Vagina (tissue), 2 donors: ENCODE measurements around the gene PSMB9. TPM values are rescaled to one million over a fixed set of nuclear protein-coding genes. Genes with fewer than 3 reads are reported as not detected.

Source experiments
- DNase-seq, 2 donors: peaks; one replicate each; pipeline ENCODE4 v3.0.0-alpha.2; 2017; ENCODE audit errors: extremely low spot score in 2 of 2
- H3K27ac ChIP-seq: fragments of 200-600 bp; sonication (generic); one replicate; pipeline ENCODE4 v1.5.1; 2019
- H3K27me3 ChIP-seq: fragments of 200-600 bp; sonication (generic); one replicate; pipeline ENCODE4 v1.5.1; 2019
- H3K36me3 ChIP-seq, 2 donors: fragments of 200-600 bp; sonication (generic); one replicate each; pipeline ENCODE4 v1.5.1; 2017 to 2019
- H3K4me1 ChIP-seq: fragments of 200-600 bp; sonication (generic); one replicate; pipeline ENCODE4 v1.5.1; 2019
- H3K4me3 ChIP-seq, 2 donors: fragments of 200-600 bp; sonication (generic); 1 replicate in 1 of 2; 2 replicates in 1 of 2; pipeline ENCODE4 v1.5.1; 2016 to 2019
- H3K9me3 ChIP-seq: fragments of 200-600 bp; sonication (generic); one replicate; pipeline ENCODE4 v1.5.1; 2019
- POLR2A ChIP-seq, 2 donors: fragments of 450-650 bp; IDR thresholded peaks; one replicate each; pipeline ENCODE4 v1.6.1; 2017; ENCODE audit warnings: antibody characterized with exemption in 2 of 2, mild to moderate bottlenecking in 2 of 2, moderate library complexity in 2 of 2
- POLR2AphosphoS5 ChIP-seq, 2 donors: sonication (generic); formaldehyde crosslinking; IDR thresholded peaks; one replicate each; pipeline ENCODE4 v1.9.0; 2017; ENCODE audit warnings: antibody characterized with exemption in 2 of 2, mild to moderate bottlenecking in 2 of 2, low read depth in 1 of 2; ENCODE audit not compliant: insufficient read depth in 1 of 2
- intact Hi-C: fragments of 100-400 bp; cut with DNase I; formaldehyde crosslinking; loops from one replicate; pipeline ENCODE4 v1.15.1; 2023
- total RNA-seq: library from RNA; depleted of rRNA; stranded (reverse); fragments of >200 nt; gene quantifications from one replicate; pipeline ENCODE4 v1.2.3, GENCODE V29; 2016
- TF ChIP-seq, protein P1 (sequence below), 3 experiments: fragments of 450-650 bp in 2 of 3; fragments of 200-600 bp in 1 of 3; sonication (generic) in 1 of 3; IDR thresholded peaks; one replicate each; pipeline ENCODE4 v1.5.1; 2017 to 2019; ENCODE audit warnings: antibody characterized with exemption in 3 of 3, mild to moderate bottlenecking in 2 of 3, moderate library complexity in 2 of 3

Gene PSMB9
- total RNA-seq, 1 donor from 2014 or later, result 19.6 TPM

- H3K36me3 ChIP-seq, result peaks cover 0 to 43% of the 10 kb centered on the region in 2 donors
- peaks cover 34% of the 10 kb centered on the region for H3K4me1 ChIP-seq
- intact Hi-C loops, result no loop called here
These were observed 7.0 kb upstream of the PSMB9 start for GRCh38 chr6:32847004-32847403.

DNA sequence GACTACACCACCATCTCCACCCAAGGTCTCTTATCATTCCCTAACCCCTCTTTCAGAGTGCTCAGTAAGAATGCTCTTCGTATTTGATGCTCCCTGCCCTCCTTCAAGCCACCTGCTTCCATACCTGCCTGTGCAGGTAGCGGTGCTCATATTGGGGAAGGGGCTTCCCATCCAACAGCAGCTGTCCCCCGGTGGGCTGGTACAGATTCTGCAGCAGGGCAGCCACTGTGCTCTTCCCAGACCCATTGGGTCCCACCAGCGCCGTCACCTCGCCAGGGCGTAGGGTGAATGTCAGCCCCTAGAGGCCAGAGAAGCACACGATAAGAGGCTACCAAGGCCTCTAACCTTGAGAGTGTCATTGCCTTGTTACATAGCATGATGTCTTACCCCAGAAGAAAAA lies 6.2 kb upstream of the PSMB9 start:
- Histone ChIP-seq H3K9me3 (no peaks in the 10 kb centered on the region), H3K27me3 (no peaks in the 10 kb centered on the region), H3K27ac (no peak overlapping the region), H3K4me3 (no peak overlapping the region), H3K4me1 (peaks cover 34% of the 10 kb centered on the region), H3K36me3 (peaks cover 0 to 43% of the 10 kb centered on the region in 2 donors)
- intact Hi-C loops, result no loop called here
- TF ChIP-seq POLR2AphosphoS5 (IDR thresholded peaks at IDR 0.05; ENCODE audit: insufficient read depth in 1 of 2, low read depth in 1 of 2), result no peak
- TF ChIP-seq POLR2A (IDR thresholded peaks at IDR 0.05), result no peak
- TF ChIP-seq, protein P1, sequence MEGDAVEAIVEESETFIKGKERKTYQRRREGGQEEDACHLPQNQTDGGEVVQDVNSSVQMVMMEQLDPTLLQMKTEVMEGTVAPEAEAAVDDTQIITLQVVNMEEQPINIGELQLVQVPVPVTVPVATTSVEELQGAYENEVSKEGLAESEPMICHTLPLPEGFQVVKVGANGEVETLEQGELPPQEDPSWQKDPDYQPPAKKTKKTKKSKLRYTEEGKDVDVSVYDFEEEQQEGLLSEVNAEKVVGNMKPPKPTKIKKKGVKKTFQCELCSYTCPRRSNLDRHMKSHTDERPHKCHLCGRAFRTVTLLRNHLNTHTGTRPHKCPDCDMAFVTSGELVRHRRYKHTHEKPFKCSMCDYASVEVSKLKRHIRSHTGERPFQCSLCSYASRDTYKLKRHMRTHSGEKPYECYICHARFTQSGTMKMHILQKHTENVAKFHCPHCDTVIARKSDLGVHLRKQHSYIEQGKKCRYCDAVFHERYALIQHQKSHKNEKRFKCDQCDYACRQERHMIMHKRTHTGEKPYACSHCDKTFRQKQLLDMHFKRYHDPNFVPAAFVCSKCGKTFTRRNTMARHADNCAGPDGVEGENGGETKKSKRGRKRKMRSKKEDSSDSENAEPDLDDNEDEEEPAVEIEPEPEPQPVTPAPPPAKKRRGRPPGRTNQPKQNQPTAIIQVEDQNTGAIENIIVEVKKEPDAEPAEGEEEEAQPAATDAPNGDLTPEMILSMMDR (IDR thresholded peaks at IDR 0.05), result no peak
- peak in 1 of 2 donors; percentile 37 for DNase-seq

More at GRCh38 chr6:32847004-32847403, 7.0 kb upstream of the PSMB9 start:
- Histone ChIP-seq H3K27me3 (no peaks in the 10 kb centered on the region), H3K9me3 (no peaks in the 10 kb centered on the region), H3K4me3 (no peak overlapping the region), H3K27ac (no peak overlapping the region)
- TF ChIP-seq, protein P1 (IDR thresholded peaks at IDR 0.05), result no peak
- TF ChIP-seq POLR2AphosphoS5 (IDR thresholded peaks at IDR 0.05; ENCODE audit: insufficient read depth in 1 of 2, low read depth in 1 of 2) (no peak), POLR2A (IDR thresholded peaks at IDR 0.05) (no peak)
- DNase-seq, result peak in 1 of 2 donors; percentile 71

GRCh38 chr6:32849126-32849525 lies 4.9 kb upstream of the PSMB9 start:
- Histone ChIP-seq H3K36me3 (peaks cover 0 to 43% of the 10 kb centered on the region in 2 donors), H3K9me3 (no peaks in the 10 kb centered on the region), H3K27me3 (no peaks in the 10 kb centered on the region), H3K27ac (no peak overlapping the region), H3K4me3 (no peak overlapping the region), H3K4me1 (peaks cover 29% of the 10 kb centered on the region)
- intact Hi-C loops, result no loop called here
- no peak for DNase-seq
- TF ChIP-seq, protein P1 (IDR thresholded peaks at IDR 0.05), result no peak
- TF ChIP-seq POLR2AphosphoS5 (IDR thresholded peaks at IDR 0.05; ENCODE audit: insufficient read depth in 1 of 2, low read depth in 1 of 2), result no peak
- no peak for TF ChIP-seq POLR2A (IDR thresholded peaks at IDR 0.05)

DNA sequence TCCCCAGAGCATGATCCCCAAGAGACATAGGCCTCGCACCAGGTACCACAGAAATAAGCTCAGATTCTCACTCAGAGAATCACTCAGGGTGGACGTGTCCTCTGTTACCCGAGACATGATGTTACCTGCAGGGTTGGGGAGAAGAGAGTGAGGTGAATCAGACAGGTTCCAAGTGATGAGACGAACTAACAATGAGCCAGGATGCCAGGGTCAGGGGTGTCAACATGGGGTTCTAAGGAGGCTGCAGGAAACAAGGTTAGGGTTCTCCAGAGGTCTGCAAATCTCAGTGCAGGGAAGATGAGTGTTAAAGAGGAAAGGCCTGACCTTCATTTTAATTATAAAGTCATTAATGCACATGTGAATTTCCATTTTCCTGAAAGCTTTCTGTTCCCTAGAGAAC lies 3.0 kb upstream of the PSMB9 start:
- H3K4me3 ChIP-seq, result no peak overlapping the region
- H3K27ac ChIP-seq, result peak overlapping the region; percentile 2
- TF ChIP-seq POLR2A (IDR thresholded peaks at IDR 0.05) (no peak), POLR2AphosphoS5 (IDR thresholded peaks at IDR 0.05; ENCODE audit: insufficient read depth in 1 of 2, low read depth in 1 of 2) (no peak)
- TF ChIP-seq, protein P1 (IDR thresholded peaks at IDR 0.05), result no peak
- no peak for DNase-seq
- H3K27me3 ChIP-seq, result no peaks in the 10 kb centered on the region
- H3K4me1 ChIP-seq, result peaks cover 33% of the 10 kb centered on the region
- H3K36me3 ChIP-seq, result peaks cover 0 to 43% of the 10 kb centered on the region in 2 donors
- no peaks in the 10 kb centered on the region for H3K9me3 ChIP-seq
- intact Hi-C loops, result no loop called here

DNA sequence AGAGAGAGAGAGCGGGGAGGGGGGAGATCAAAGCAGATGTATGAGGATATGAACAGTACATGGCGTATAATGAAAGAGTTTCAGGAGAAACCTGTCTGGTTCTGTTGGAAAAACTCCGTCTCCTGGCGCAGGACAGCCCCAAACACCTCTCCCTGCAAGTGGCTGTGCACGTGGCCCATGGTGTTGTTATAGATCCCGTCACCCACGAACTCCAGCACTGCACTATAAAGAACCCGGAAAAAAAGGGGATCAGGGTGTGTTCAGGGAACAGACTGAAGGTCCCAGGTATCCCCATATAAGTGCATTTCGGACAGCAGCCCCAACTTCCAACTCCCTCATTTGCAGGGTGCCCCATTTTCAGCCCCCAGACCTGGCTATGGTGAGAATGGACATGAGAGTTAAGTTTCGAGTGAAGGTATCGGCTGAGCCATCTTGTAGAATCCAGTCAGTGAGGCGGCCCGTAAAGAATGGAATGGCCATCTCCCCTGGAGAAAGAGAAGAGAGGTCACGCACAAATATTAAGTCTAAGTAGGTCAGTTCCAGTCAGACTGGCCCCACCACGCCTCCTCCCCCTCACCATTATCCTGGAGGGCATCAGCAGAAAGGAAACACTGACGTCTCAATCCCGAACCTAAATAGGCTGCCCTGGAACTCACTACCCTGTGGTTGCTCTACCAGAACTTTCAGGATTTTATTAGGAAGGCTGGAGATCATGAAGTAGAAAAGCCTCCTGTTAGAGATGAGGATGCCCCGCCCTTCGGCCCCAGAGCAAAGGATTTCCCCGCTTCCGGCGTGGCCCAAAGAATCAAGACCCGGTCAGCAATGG lies 1.8 kb upstream of the PSMB9 start:
- no peak for TF ChIP-seq POLR2AphosphoS5 (IDR thresholded peaks at IDR 0.05; ENCODE audit: insufficient read depth in 1 of 2, low read depth in 1 of 2)
- no peak for TF ChIP-seq POLR2A (IDR thresholded peaks at IDR 0.05)
- TF ChIP-seq, protein P1 (IDR thresholded peaks at IDR 0.05), result no peak
- Histone ChIP-seq H3K27me3 (no peaks in the 10 kb centered on the region), H3K9me3 (no peaks in the 10 kb centered on the region), H3K36me3 (peaks cover 0 to 33% of the 10 kb centered on the region in 2 donors), H3K4me1 (peaks cover 33% of the 10 kb centered on the region), H3K4me3 (peak overlapping the region; percentile 81 to 92), H3K27ac (peak overlapping the region; percentile 100)
- intact Hi-C loops, result no loop called here
- peak in 1 of 2 donors; percentile 91 for DNase-seq
